HEK293 (cell line): Measurements from ENCODE around the gene VASN.

ENCODE experiments used
- ZBTB20 ChIP-seq: fragments of 450-650 bp; formaldehyde crosslinking; IDR thresholded peaks from 2 replicates; pipeline ENCODE4 v1.5.1; 2016; ENCODE audit warnings: missing biosample characterization, missing genetic modification characterization
- ZNF133 ChIP-seq: fragments of 450-650 bp; formaldehyde crosslinking; IDR thresholded peaks from 2 replicates; pipeline ENCODE4 v1.5.1; 2016; ENCODE audit warnings: missing biosample characterization, missing genetic modification characterization
- ZNF223 ChIP-seq: fragments of 450-650 bp; formaldehyde crosslinking; IDR thresholded peaks from 2 replicates; pipeline ENCODE4 v1.5.1; 2016; ENCODE audit warnings: missing biosample characterization, missing genetic modification characterization
- TF ChIP-seq, protein P1 (sequence below): fragments of 450-650 bp; formaldehyde crosslinking; IDR thresholded peaks from 2 replicates; pipeline ENCODE4 v1.5.1; 2016; ENCODE audit warnings: missing biosample characterization, missing genetic modification characterization, low read depth
- TF ChIP-seq, protein P2 (sequence below): fragments of 450-650 bp; formaldehyde crosslinking; IDR thresholded peaks from 2 replicates; pipeline ENCODE4 v1.5.1; 2016; ENCODE audit warnings: missing biosample characterization, missing genetic modification characterization
- TF ChIP-seq, protein P3 (sequence below): fragments of 450-650 bp; formaldehyde crosslinking; IDR thresholded peaks from 2 replicates; pipeline ENCODE4 v1.5.1; 2016; ENCODE audit warnings: missing biosample characterization, missing genetic modification characterization, low read depth

DNA sequence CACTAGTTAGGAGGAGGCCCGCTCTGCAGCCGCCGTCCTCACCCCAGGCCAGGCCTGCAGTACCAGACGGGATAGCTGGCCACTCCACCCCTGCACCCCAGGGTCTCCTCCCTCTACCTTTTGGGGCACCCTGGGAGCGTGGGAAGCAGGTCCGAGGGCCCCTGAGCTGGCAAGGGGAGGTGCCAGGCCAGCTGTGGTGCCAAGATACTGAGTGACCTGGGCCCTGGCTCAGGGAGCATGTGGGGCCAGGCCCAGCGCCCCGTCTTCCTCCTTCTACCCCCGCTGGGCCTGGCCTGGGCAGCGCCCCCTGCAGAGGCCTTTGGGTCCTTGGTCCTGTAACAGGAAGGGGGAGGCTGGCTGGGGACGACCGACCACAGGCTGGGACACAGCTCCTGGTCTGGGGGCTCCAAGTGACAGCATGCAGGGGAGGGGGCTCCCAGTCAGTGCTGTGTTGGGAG, 33.5 kb upstream of the VASN start:
- TF ChIP-seq, protein P1, sequence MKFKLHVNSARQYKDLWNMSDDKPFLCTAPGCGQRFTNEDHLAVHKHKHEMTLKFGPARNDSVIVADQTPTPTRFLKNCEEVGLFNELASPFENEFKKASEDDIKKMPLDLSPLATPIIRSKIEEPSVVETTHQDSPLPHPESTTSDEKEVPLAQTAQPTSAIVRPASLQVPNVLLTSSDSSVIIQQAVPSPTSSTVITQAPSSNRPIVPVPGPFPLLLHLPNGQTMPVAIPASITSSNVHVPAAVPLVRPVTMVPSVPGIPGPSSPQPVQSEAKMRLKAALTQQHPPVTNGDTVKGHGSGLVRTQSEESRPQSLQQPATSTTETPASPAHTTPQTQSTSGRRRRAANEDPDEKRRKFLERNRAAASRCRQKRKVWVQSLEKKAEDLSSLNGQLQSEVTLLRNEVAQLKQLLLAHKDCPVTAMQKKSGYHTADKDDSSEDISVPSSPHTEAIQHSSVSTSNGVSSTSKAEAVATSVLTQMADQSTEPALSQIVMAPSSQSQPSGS: no peak
- TF ChIP-seq, protein P2, sequence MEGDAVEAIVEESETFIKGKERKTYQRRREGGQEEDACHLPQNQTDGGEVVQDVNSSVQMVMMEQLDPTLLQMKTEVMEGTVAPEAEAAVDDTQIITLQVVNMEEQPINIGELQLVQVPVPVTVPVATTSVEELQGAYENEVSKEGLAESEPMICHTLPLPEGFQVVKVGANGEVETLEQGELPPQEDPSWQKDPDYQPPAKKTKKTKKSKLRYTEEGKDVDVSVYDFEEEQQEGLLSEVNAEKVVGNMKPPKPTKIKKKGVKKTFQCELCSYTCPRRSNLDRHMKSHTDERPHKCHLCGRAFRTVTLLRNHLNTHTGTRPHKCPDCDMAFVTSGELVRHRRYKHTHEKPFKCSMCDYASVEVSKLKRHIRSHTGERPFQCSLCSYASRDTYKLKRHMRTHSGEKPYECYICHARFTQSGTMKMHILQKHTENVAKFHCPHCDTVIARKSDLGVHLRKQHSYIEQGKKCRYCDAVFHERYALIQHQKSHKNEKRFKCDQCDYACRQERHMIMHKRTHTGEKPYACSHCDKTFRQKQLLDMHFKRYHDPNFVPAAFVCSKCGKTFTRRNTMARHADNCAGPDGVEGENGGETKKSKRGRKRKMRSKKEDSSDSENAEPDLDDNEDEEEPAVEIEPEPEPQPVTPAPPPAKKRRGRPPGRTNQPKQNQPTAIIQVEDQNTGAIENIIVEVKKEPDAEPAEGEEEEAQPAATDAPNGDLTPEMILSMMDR (tag by site-specific recombination): no peak
- TF ChIP-seq, protein P3, sequence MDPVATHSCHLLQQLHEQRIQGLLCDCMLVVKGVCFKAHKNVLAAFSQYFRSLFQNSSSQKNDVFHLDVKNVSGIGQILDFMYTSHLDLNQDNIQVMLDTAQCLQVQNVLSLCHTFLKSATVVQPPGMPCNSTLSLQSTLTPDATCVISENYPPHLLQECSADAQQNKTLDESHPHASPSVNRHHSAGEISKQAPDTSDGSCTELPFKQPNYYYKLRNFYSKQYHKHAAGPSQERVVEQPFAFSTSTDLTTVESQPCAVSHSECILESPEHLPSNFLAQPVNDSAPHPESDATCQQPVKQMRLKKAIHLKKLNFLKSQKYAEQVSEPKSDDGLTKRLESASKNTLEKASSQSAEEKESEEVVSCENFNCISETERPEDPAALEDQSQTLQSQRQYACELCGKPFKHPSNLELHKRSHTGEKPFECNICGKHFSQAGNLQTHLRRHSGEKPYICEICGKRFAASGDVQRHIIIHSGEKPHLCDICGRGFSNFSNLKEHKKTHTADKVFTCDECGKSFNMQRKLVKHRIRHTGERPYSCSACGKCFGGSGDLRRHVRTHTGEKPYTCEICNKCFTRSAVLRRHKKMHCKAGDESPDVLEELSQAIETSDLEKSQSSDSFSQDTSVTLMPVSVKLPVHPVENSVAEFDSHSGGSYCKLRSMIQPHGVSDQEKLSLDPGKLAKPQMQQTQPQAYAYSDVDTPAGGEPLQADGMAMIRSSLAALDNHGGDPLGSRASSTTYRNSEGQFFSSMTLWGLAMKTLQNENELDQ (tag by site-specific recombination): no peak
- TF ChIP-seq ZNF133 (tag by site-specific recombination) (no peak), ZNF223 (tag by site-specific recombination) (no peak), ZBTB20 (tag by site-specific recombination) (no peak)
